Hepatocyte (in vitro differentiated cells): ENCODE results near the gene ERBB4. TPM values are rescaled to one million over a fixed set of nuclear protein-coding genes. Genes with fewer than 3 reads are reported as not detected.

ENCODE experiments used
- DNase-seq: peaks from one replicate; pipeline ENCODE4 v3.0.0-alpha.2; 2016; ENCODE audit warnings: low spot score
- H2AFZ ChIP-seq: fragments of 200-600 bp; sonication (generic); 2 replicates; pipeline ENCODE4 v1.6.0; 2016; ENCODE audit warnings: antibody characterized with exemption, mild to moderate bottlenecking
- H3K27ac ChIP-seq: fragments of 200-600 bp; sonication (generic); 2 replicates; pipeline ENCODE4 v1.5.1; 2016; ENCODE audit warnings: mild to moderate bottlenecking
- H3K27me3 ChIP-seq: fragments of 200-600 bp; sonication (generic); 2 replicates; pipeline ENCODE4 v1.6.1; 2016
- H3K36me3 ChIP-seq: fragments of 200-600 bp; sonication (generic); replicated peaks from 2 replicates; pipeline ENCODE4 v1.5.1; 2016; ENCODE audit warnings: low read depth; ENCODE audit not compliant: insufficient read depth
- H3K4me1 ChIP-seq: fragments of 200-600 bp; sonication (generic); 2 replicates; pipeline ENCODE4 v1.5.1; 2016; ENCODE audit warnings: mild to moderate bottlenecking, moderate library complexity; ENCODE audit not compliant: insufficient read depth
- H3K4me2 ChIP-seq: fragments of 200-600 bp; sonication (generic); 2 replicates; pipeline ENCODE4 v1.6.0; 2016
- H3K4me3 ChIP-seq: fragments of 200-600 bp; sonication (generic); 2 replicates; pipeline ENCODE4 v1.5.1; 2016; ENCODE audit warnings: mild to moderate bottlenecking
- H3K79me2 ChIP-seq: fragments of 200-600 bp; sonication (generic); 2 replicates; pipeline ENCODE4 v1.6.0; 2017; ENCODE audit warnings: mild to moderate bottlenecking
- H3K9me2 ChIP-seq: fragments of 200-600 bp; sonication (generic); replicated peaks from 2 replicates; pipeline ENCODE4 v1.6.0; 2017; ENCODE audit warnings: mild to moderate bottlenecking; ENCODE audit not compliant: insufficient read depth
- H3K9me3 ChIP-seq: fragments of 200-600 bp; sonication (generic); 2 replicates; pipeline ENCODE4 v1.5.1; 2016; ENCODE audit warnings: low read depth, mild to moderate bottlenecking
- H4K20me1 ChIP-seq: fragments of 200-600 bp; sonication (generic); 2 replicates; pipeline ENCODE4 v1.6.0; 2016; ENCODE audit warnings: mild to moderate bottlenecking; ENCODE audit not compliant: insufficient read depth, poor library complexity, severe bottlenecking
- EZH2 ChIP-seq: fragments of 200-600 bp; sonication (generic); IDR thresholded peaks from 2 replicates; pipeline ENCODE4 v1.6.1; 2016; ENCODE audit warnings: antibody characterized with exemption, mild to moderate bottlenecking, borderline replicate concordance
- EZH2phosphoT487 ChIP-seq: fragments of 200-600 bp; sonication (generic); IDR thresholded peaks from one replicate; pipeline ENCODE4 v1.6.1; 2018; ENCODE audit warnings: antibody characterized with exemption, mild to moderate bottlenecking, low read depth, moderate library complexity; ENCODE audit not compliant: unreplicated experiment, severe bottlenecking
- WGBS: methylation state at CpG from one replicate; pipeline ENCODE4 v1.1.6; 2016; ENCODE audit warnings: low lambda C conversion rate; ENCODE audit errors: missing lambda C conversion rate; 5-methylcytosine and 5-hydroxymethylcytosine counted together
- polyA plus RNA-seq: library from polyadenylated mRNA; unstranded; fragments of >200 nt; fragmentation: Nextera tagmentation; extraction: Ambion mirVana; gene quantifications from 2 replicates; pipeline ENCODE4 v1.2.1, GENCODE V29; 2016
- total RNA-seq: library from RNA; depleted of rRNA; stranded (reverse); fragments of >200 nt; gene quantifications from 2 replicates; pipeline ENCODE4 v1.2.3, GENCODE V29; 2014
- TF ChIP-seq, protein P1 (sequence below): fragments of 200-600 bp; sonication (generic); IDR thresholded peaks from 2 replicates; pipeline ENCODE4 v1.5.1; 2016; ENCODE audit warnings: antibody characterized with exemption, mild to moderate bottlenecking; ENCODE audit not compliant: poor library complexity

ERBB4 gene
- total and polyA plus RNA-seq, 2 experiments from 2014 or later: 3.4 to 3.9 TPM

- Histone ChIP-seq H3K4me3 (no peak overlapping the region), H3K36me3 (no peaks in the 10 kb centered on the region), H3K79me2 (no peaks in the 10 kb centered on the region), H3K4me1 (no peaks in the 10 kb centered on the region), H3K9me3 (no peaks in the 10 kb centered on the region), H3K9me2 (no peaks in the 10 kb centered on the region), H2AFZ (no peak overlapping the region), H3K27me3 (no peaks in the 10 kb centered on the region), H3K4me2 (no peak overlapping the region), H4K20me1 (no peaks in the 10 kb centered on the region), H3K27ac (no peak overlapping the region)
- DNase-seq: no peak
- TF ChIP-seq EZH2phosphoT487 (no peak), EZH2 (no peak)
- TF ChIP-seq, protein P1, sequence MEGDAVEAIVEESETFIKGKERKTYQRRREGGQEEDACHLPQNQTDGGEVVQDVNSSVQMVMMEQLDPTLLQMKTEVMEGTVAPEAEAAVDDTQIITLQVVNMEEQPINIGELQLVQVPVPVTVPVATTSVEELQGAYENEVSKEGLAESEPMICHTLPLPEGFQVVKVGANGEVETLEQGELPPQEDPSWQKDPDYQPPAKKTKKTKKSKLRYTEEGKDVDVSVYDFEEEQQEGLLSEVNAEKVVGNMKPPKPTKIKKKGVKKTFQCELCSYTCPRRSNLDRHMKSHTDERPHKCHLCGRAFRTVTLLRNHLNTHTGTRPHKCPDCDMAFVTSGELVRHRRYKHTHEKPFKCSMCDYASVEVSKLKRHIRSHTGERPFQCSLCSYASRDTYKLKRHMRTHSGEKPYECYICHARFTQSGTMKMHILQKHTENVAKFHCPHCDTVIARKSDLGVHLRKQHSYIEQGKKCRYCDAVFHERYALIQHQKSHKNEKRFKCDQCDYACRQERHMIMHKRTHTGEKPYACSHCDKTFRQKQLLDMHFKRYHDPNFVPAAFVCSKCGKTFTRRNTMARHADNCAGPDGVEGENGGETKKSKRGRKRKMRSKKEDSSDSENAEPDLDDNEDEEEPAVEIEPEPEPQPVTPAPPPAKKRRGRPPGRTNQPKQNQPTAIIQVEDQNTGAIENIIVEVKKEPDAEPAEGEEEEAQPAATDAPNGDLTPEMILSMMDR: no peak
- WGBS: 61% methylated on average over 6 of the region's 6 CpGs
Measured at GRCh38 chr2:212528106-212528856, 10.3 kb downstream of the ERBB4 start.

DNA sequence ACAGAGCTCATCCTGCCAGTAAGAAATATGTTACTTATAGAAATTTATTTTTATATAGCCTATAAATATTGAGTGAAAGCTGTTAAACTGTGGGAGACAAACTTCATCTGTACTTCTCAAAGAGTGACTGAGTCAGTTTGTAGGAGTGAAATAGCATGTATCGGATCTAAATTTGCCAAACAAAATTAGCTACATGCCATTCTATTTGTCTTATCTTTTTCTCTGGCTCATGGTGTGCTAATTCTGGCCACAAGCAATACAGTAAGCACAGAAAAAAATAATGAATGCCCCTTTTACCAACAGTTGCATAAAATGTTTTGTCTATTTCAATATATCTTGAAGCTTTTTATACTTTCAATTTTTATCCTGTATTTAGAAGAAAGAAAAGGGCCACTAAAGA lies 12.5 kb downstream of the ERBB4 start:
- 92% methylated on average over 1 of the region's 1 CpG for WGBS
- no peaks in the 10 kb centered on the region for H4K20me1 ChIP-seq
- H3K79me2 ChIP-seq: no peaks in the 10 kb centered on the region
- no peak for DNase-seq
- TF ChIP-seq EZH2phosphoT487: no peak
- TF ChIP-seq, protein P1: no peak
- no peak for TF ChIP-seq EZH2
- no peaks in the 10 kb centered on the region for H3K9me2 ChIP-seq
- no peaks in the 10 kb centered on the region for H3K27me3 ChIP-seq
- no peaks in the 10 kb centered on the region for H3K4me1 ChIP-seq
- H2AFZ ChIP-seq: no peak overlapping the region
- no peaks in the 10 kb centered on the region for H3K9me3 ChIP-seq
- H3K27ac ChIP-seq: no peak overlapping the region
- no peaks in the 10 kb centered on the region for H3K36me3 ChIP-seq
- H3K4me3 ChIP-seq: no peak overlapping the region
- no peak overlapping the region for H3K4me2 ChIP-seq

DNA sequence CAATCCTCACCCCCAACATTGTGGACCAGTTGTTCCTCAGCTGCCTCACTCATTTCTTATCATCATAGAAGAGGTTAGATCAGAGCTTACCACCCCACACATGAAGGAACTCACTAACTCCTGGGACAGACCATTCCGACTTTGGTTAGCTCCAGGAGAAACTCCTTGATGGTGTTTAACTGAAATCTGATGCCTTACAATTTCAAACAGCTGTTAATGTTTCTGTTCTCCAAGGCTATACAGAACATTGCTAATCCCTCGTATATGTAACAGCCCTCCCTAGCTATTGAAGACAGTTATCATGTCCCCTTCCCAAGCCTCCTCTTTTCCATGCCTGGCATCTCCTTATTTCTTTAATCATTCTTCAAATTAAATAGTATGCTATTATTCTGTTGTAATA lies 14.8 kb downstream of the ERBB4 start:
- Histone ChIP-seq H3K9me2 (no peaks in the 10 kb centered on the region), H3K9me3 (no peaks in the 10 kb centered on the region), H4K20me1 (no peaks in the 10 kb centered on the region), H3K4me1 (no peaks in the 10 kb centered on the region), H3K27me3 (no peaks in the 10 kb centered on the region), H3K36me3 (no peaks in the 10 kb centered on the region), H3K79me2 (no peaks in the 10 kb centered on the region), H3K27ac (no peak overlapping the region), H3K4me3 (no peak overlapping the region), H2AFZ (no peak overlapping the region), H3K4me2 (no peak overlapping the region)
- TF ChIP-seq, protein P1: no peak
- TF ChIP-seq EZH2phosphoT487: no peak
- TF ChIP-seq EZH2: no peak
- no peak for DNase-seq
- 33% methylated on average over 2 of the region's 2 CpGs for WGBS
